Gastroesophageal sphincter (tissue), 3 donors: ENCODE measurements around the gene RAD51B.

Experiments used
- EP300 ChIP-seq: sonication (generic); formaldehyde crosslinking; IDR thresholded peaks from one replicate; pipeline ENCODE4 v1.6.1; 2017; ENCODE audit warnings: antibody characterized with exemption, mild to moderate bottlenecking
- POLR2A ChIP-seq, 2 donors: fragments of 450-650 bp; IDR thresholded peaks; one replicate each; pipeline ENCODE4 v1.6.1; 2017; ENCODE audit warnings: antibody characterized with exemption in 2 of 2, mild to moderate bottlenecking in 2 of 2, moderate library complexity in 1 of 2
- POLR2AphosphoS5 ChIP-seq: sonication (generic); formaldehyde crosslinking; IDR thresholded peaks from one replicate; pipeline ENCODE4 v1.6.1; 2017; ENCODE audit warnings: antibody characterized with exemption
- TF ChIP-seq, protein P1 (sequence below), 4 experiments: fragments of 200-600 bp in 2 of 4; fragments of 450-650 bp in 2 of 4; sonication (generic) in 1 of 4; IDR thresholded peaks; one replicate each; pipeline ENCODE4 v1.5.1; 2017 to 2019; ENCODE audit warnings: antibody characterized with exemption in 4 of 4, mild to moderate bottlenecking in 2 of 4, moderate library complexity in 2 of 4

- TF ChIP-seq, protein P1, sequence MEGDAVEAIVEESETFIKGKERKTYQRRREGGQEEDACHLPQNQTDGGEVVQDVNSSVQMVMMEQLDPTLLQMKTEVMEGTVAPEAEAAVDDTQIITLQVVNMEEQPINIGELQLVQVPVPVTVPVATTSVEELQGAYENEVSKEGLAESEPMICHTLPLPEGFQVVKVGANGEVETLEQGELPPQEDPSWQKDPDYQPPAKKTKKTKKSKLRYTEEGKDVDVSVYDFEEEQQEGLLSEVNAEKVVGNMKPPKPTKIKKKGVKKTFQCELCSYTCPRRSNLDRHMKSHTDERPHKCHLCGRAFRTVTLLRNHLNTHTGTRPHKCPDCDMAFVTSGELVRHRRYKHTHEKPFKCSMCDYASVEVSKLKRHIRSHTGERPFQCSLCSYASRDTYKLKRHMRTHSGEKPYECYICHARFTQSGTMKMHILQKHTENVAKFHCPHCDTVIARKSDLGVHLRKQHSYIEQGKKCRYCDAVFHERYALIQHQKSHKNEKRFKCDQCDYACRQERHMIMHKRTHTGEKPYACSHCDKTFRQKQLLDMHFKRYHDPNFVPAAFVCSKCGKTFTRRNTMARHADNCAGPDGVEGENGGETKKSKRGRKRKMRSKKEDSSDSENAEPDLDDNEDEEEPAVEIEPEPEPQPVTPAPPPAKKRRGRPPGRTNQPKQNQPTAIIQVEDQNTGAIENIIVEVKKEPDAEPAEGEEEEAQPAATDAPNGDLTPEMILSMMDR (IDR thresholded peaks at IDR 0.05), result no peak
- no peak for TF ChIP-seq POLR2A (IDR thresholded peaks at IDR 0.05)
- peak; percentile 77 for TF ChIP-seq POLR2AphosphoS5
- no peak for TF ChIP-seq EP300
Measured at GRCh38 chr14:68210729-68211299, 391.2 kb downstream of the RAD51B start.
